Neuronal stem cell (in vitro differentiated cells): Measurements from ENCODE around the gene IL12RB1.

Source experiments
- DNase-seq: peaks from one replicate; pipeline ENCODE4 v3.0.0-alpha.2; 2013; ENCODE audit warnings: low spot score
- H2AFZ ChIP-seq: one replicate; pipeline ENCODE4 v1.6.1; 2013; ENCODE audit warnings: mild to moderate bottlenecking, low read length, inconsistent platforms
- H2AK5ac ChIP-seq: 2 replicates; pipeline ENCODE4 v1.6.1; 2013; ENCODE audit warnings: low read depth, mild to moderate bottlenecking, inconsistent platforms, low read length, moderate library complexity, mixed read lengths
- H2BK120ac ChIP-seq: 2 replicates; pipeline ENCODE4 v1.6.1; 2013; ENCODE audit warnings: low read depth, mild to moderate bottlenecking, inconsistent platforms, low read length, moderate library complexity, mixed read lengths
- H2BK12ac ChIP-seq: one replicate; pipeline ENCODE4 v1.6.1; 2013; ENCODE audit warnings: low read length, inconsistent platforms
- H2BK15ac ChIP-seq: 2 replicates; pipeline ENCODE4 v1.6.1; 2013; ENCODE audit warnings: mild to moderate bottlenecking, low read length, inconsistent platforms, mixed read lengths
- H2BK5ac ChIP-seq: one replicate; pipeline ENCODE4 v1.6.1; 2013; ENCODE audit warnings: inconsistent platforms, mild to moderate bottlenecking, low read length, moderate library complexity
- H3K14ac ChIP-seq: one replicate; pipeline ENCODE4 v1.6.1; 2013; ENCODE audit warnings: low read length, inconsistent platforms
- H3K18ac ChIP-seq: 2 replicates; pipeline ENCODE4 v1.6.1; 2013; ENCODE audit warnings: low read length, inconsistent platforms
- H3K23ac ChIP-seq: 2 replicates; pipeline ENCODE4 v1.6.1; 2013; ENCODE audit warnings: low read depth, mild to moderate bottlenecking, mixed read lengths, low read length, inconsistent platforms; ENCODE audit not compliant: poor library complexity
- H3K27ac ChIP-seq: replicated peaks from 3 replicates; pipeline ENCODE4 v1.5.1; 2013; ENCODE audit warnings: low read length, inconsistent platforms
- H3K27me3 ChIP-seq, 3 experiments: 2 replicates each; pipeline ENCODE4 v1.6.1; 2013; ENCODE audit warnings: low read length in 3 of 3, mild to moderate bottlenecking in 2 of 3, inconsistent platforms in 1 of 3, low read depth in 1 of 3, mixed read lengths in 1 of 3, moderate library complexity in 1 of 3; ENCODE audit not compliant: control insufficient read depth in 3 of 3, insufficient read depth in 3 of 3
- H3K36me3 ChIP-seq, 2 donors: replicated peaks in 1 of 2; 2 replicates each; pipeline ENCODE4 v1.6.1; 2013; ENCODE audit warnings: low read length in 2 of 2; ENCODE audit not compliant: control insufficient read depth in 2 of 2, insufficient read depth in 2 of 2
- H3K4ac ChIP-seq: 2 replicates; pipeline ENCODE4 v1.6.1; 2013; ENCODE audit warnings: inconsistent platforms, mild to moderate bottlenecking, low read length, moderate library complexity
- H3K4me1 ChIP-seq, 2 donors: 1 replicate in 1 of 2; 2 replicates in 1 of 2; pipeline ENCODE4 v1.6.1; 2013; ENCODE audit warnings: low read length in 2 of 2, low read depth in 1 of 2; ENCODE audit not compliant: control insufficient read depth in 2 of 2, insufficient read depth in 1 of 2
- H3K4me2 ChIP-seq: one replicate; pipeline ENCODE4 v1.6.1; 2013; ENCODE audit warnings: mild to moderate bottlenecking, low read length, inconsistent platforms; ENCODE audit not compliant: insufficient read depth, poor library complexity, severe bottlenecking
- H3K4me3 ChIP-seq, 2 donors: 2 replicates each; pipeline ENCODE4 v1.5.1; 2013; ENCODE audit warnings: low read length in 2 of 2, mild to moderate bottlenecking in 2 of 2, inconsistent platforms in 1 of 2, moderate library complexity in 1 of 2
- H3K79me1 ChIP-seq: one replicate; pipeline ENCODE4 v1.6.1; 2013; ENCODE audit warnings: low read depth, mild to moderate bottlenecking, inconsistent platforms, low read length, moderate library complexity
- H3K9ac ChIP-seq: one replicate; pipeline ENCODE4 v1.6.1; 2013; ENCODE audit warnings: mild to moderate bottlenecking, low read depth, low read length, inconsistent platforms; ENCODE audit not compliant: poor library complexity
- H3K9me3 ChIP-seq, 2 donors: replicated peaks in 1 of 2; 2 replicates each; pipeline versions ENCODE3 to v1.6.1; 2013; ENCODE audit warnings: low read length in 2 of 2, mild to moderate bottlenecking in 2 of 2, inconsistent platforms in 1 of 2, low read depth in 1 of 2, mixed read lengths in 1 of 2, moderate library complexity in 1 of 2; ENCODE audit not compliant: control insufficient read depth in 2 of 2, insufficient read depth in 1 of 2
- H4K8ac ChIP-seq: one replicate; pipeline ENCODE4 v1.6.1; 2013; ENCODE audit warnings: low read depth, mild to moderate bottlenecking, inconsistent platforms, low read length, moderate library complexity
- H4K91ac ChIP-seq: one replicate; pipeline ENCODE4 v1.6.1; 2013; ENCODE audit warnings: low read length, low read depth, mild to moderate bottlenecking, inconsistent platforms; ENCODE audit not compliant: poor library complexity
- WGBS, 2 donors: extraction: QIAGEN DNeasy Blood & Tissue Kit; methylation state at CpG; one replicate each; pipeline ENCODE4 v1.1.7; 2013; ENCODE audit warnings: missing lambda C conversion rate in 2 of 2, mixed read lengths in 1 of 2; ENCODE audit not compliant: insufficient read length in 2 of 2, insufficient replicate concordance in 1 of 2; ENCODE audit errors: extremely low coverage in 2 of 2; 5-methylcytosine and 5-hydroxymethylcytosine counted together

Gene IL12RB1

GRCh38 chr19:18130523-18131242 is 43.9 kb upstream of the IL12RB1 start:
- H2BK12ac ChIP-seq, result no peak overlapping the region
- no peak overlapping the region for H2AFZ ChIP-seq
- peak overlapping the region; percentile 80 for H3K23ac ChIP-seq
- H2AK5ac ChIP-seq, result no peak overlapping the region
- no peak overlapping the region for H2BK120ac ChIP-seq
- no peak overlapping the region for H4K91ac ChIP-seq
- no peaks in the 10 kb centered on the region for H3K4me1 ChIP-seq
- H3K4me3 ChIP-seq, result peak overlapping the region in 1 of 2 donors; percentile 14
- H3K4ac ChIP-seq, result no peak overlapping the region
- H3K18ac ChIP-seq, result no peak overlapping the region
- H3K36me3 ChIP-seq, result peaks cover 34 to 77% of the 10 kb centered on the region in 2 donors
- H3K27ac ChIP-seq, result no peak overlapping the region
- no peaks in the 10 kb centered on the region for H3K79me1 ChIP-seq
- no CpG with 5 or more reads among the region's 21 CpGs for WGBS, 2 donors
- H2BK15ac ChIP-seq, result no peak overlapping the region
- H3K27me3 ChIP-seq, result no peaks in the 10 kb centered on the region
- no peak overlapping the region for H3K14ac ChIP-seq
- no peak overlapping the region for H2BK5ac ChIP-seq
- no peak overlapping the region for H3K4me2 ChIP-seq
- DNase-seq, result no peak
- peaks cover 0 to 2% of the 10 kb centered on the region in 2 donors for H3K9me3 ChIP-seq
- no peak overlapping the region for H3K9ac ChIP-seq
- no peak overlapping the region for H4K8ac ChIP-seq

GRCh38 chr19:18128805-18129204 is 42.1 kb upstream of the IL12RB1 start:
- no peaks in the 10 kb centered on the region for H3K79me1 ChIP-seq
- H3K27ac ChIP-seq, result no peak overlapping the region
- no peak overlapping the region for H4K91ac ChIP-seq
- H3K9me3 ChIP-seq, result no peaks in the 10 kb centered on the region
- H3K36me3 ChIP-seq, result peaks cover 33 to 72% of the 10 kb centered on the region in 2 donors
- DNase-seq, result no peak
- H3K4ac ChIP-seq, result no peak overlapping the region
- no peak overlapping the region for H3K14ac ChIP-seq
- no peak overlapping the region for H3K23ac ChIP-seq
- H2AK5ac ChIP-seq, result no peak overlapping the region
- no CpG with 5 or more reads among the region's 12 CpGs for WGBS, 2 donors
- no peaks in the 10 kb centered on the region for H3K4me1 ChIP-seq
- no peak overlapping the region for H2BK12ac ChIP-seq
- no peak overlapping the region for H2BK5ac ChIP-seq
- no peaks in the 10 kb centered on the region for H3K27me3 ChIP-seq
- H3K4me3 ChIP-seq, result no peak overlapping the region
- H2BK120ac ChIP-seq, result no peak overlapping the region
- H3K4me2 ChIP-seq, result no peak overlapping the region
- H2AFZ ChIP-seq, result no peak overlapping the region
- no peak overlapping the region for H3K9ac ChIP-seq
- no peak overlapping the region for H3K18ac ChIP-seq
- no peak overlapping the region for H4K8ac ChIP-seq
- no peak overlapping the region for H2BK15ac ChIP-seq

GRCh38 chr19:18128044-18128443 is 41.3 kb upstream of the IL12RB1 start:
- Histone ChIP-seq H2BK5ac (no peak overlapping the region), H2AFZ (no peak overlapping the region), H3K4me2 (no peak overlapping the region), H3K79me1 (no peaks in the 10 kb centered on the region), H3K36me3 (peaks cover 33 to 74% of the 10 kb centered on the region in 2 donors), H3K27me3 (no peaks in the 10 kb centered on the region), H3K4me1 (no peaks in the 10 kb centered on the region), H3K4me3 (no peak overlapping the region), H3K23ac (no peak overlapping the region), H3K4ac (no peak overlapping the region), H2AK5ac (no peak overlapping the region), H4K8ac (no peak overlapping the region), H4K91ac (no peak overlapping the region), H3K27ac (no peak overlapping the region), H3K9me3 (no peaks in the 10 kb centered on the region), H2BK15ac (no peak overlapping the region), H3K9ac (no peak overlapping the region), H3K18ac (no peak overlapping the region), H2BK12ac (no peak overlapping the region), H2BK120ac (no peak overlapping the region), H3K14ac (no peak overlapping the region)
- no CpG with 5 or more reads among the region's 3 CpGs for WGBS, 2 donors
- DNase-seq, result no peak

GRCh38 chr19:18126097-18126496 is 39.4 kb upstream of the IL12RB1 start:
- Histone ChIP-seq H3K9ac (no peak overlapping the region), H2BK12ac (no peak overlapping the region), H3K9me3 (no peaks in the 10 kb centered on the region), H3K14ac (no peak overlapping the region), H3K4me3 (no peak overlapping the region), H3K23ac (no peak overlapping the region), H2AK5ac (no peak overlapping the region), H3K4ac (no peak overlapping the region), H4K8ac (no peak overlapping the region), H2AFZ (no peak overlapping the region), H2BK120ac (no peak overlapping the region), H3K4me1 (no peaks in the 10 kb centered on the region), H4K91ac (no peak overlapping the region), H2BK15ac (no peak overlapping the region), H2BK5ac (no peak overlapping the region), H3K18ac (no peak overlapping the region), H3K27ac (no peak overlapping the region), H3K27me3 (no peaks in the 10 kb centered on the region), H3K4me2 (no peak overlapping the region), H3K79me1 (peaks cover 6% of the 10 kb centered on the region), H3K36me3 (peaks cover 31 to 68% of the 10 kb centered on the region in 2 donors)
- no CpG with 5 or more reads among the region's 2 CpGs for WGBS, 2 donors
- DNase-seq, result no peak
